Hepatocyte (in vitro differentiated cells): ENCODE measurements around the gene NAV2.

Experiments used
- EZH2 ChIP-seq: fragments of 200-600 bp; sonication (generic); IDR thresholded peaks from 2 replicates; pipeline ENCODE4 v1.6.1; 2016; ENCODE audit warnings: antibody characterized with exemption, mild to moderate bottlenecking, borderline replicate concordance
- EZH2phosphoT487 ChIP-seq: fragments of 200-600 bp; sonication (generic); IDR thresholded peaks from one replicate; pipeline ENCODE4 v1.6.1; 2018; ENCODE audit warnings: antibody characterized with exemption, mild to moderate bottlenecking, low read depth, moderate library complexity; ENCODE audit not compliant: unreplicated experiment, severe bottlenecking

GRCh38 chr11:19734171-19734570, 21.5 kb downstream of the NAV2 start:
- TF ChIP-seq EZH2 (no peak), EZH2phosphoT487 (no peak)
